HFFc6 (cell line): ENCODE measurements around the gene GRIK5. TPM values are rescaled to one million over a fixed set of nuclear protein-coding genes. Genes with fewer than 3 reads are reported as not detected.
A peak's percentile ranks its signal among the peaks of the same experiment; 100 is the strongest.

Source experiments
- DNase-seq: peaks from one replicate; pipeline ENCODE4 v3.0.0-alpha.2; 2018
- H3K27ac Mint-ChIP-seq: 2 replicates; pipeline ENCODE4 v1.8.0; 2020; ENCODE audit warnings: mild to moderate bottlenecking, mixed read lengths
- H3K27me3 Mint-ChIP-seq: 2 replicates; pipeline ENCODE4 v1.8.0; 2021; ENCODE audit warnings: mild to moderate bottlenecking, moderate library complexity, mixed read lengths; ENCODE audit not compliant: insufficient read depth
- H3K36me3 Mint-ChIP-seq: 2 replicates; pipeline ENCODE4 v1.8.0; 2021; ENCODE audit warnings: low read depth, mixed read lengths
- H3K4me1 Mint-ChIP-seq: 2 replicates; pipeline ENCODE4 v1.8.0; 2020; ENCODE audit warnings: low read depth, mixed read lengths
- H3K4me3 Mint-ChIP-seq: 2 replicates; pipeline ENCODE4 v1.8.0; 2020; ENCODE audit warnings: mild to moderate bottlenecking, moderate library complexity, mixed read lengths
- H3K9me3 Mint-ChIP-seq: 2 replicates; pipeline ENCODE4 v1.8.0; 2020; ENCODE audit warnings: mild to moderate bottlenecking, mixed read lengths
- long read RNA-seq: library from polyadenylated mRNA; unstranded; transcript quantifications from one replicate; pipeline ENCODE4 v2.0.0, GENCODE V29; 2019
- total RNA-seq, 6 experiments: library from RNA; stranded (reverse); fragmentation: NEBNext Ultra II Directional; extraction: Animal tissue kit (Norgen Biotek cat#: 25700); gene quantifications; 2 replicates in 1 of 6; 3 replicates in 5 of 6; pipeline ENCODE4 v1.2.3, GENCODE V29; 2021
- TF ChIP-seq, protein P1 (sequence below): fragments of 200-600 bp; sonication (generic); IDR thresholded peaks from 2 replicates; pipeline ENCODE4 v1.5.0; 2021; ENCODE audit warnings: antibody characterized with exemption, mild to moderate bottlenecking

Gene GRIK5
- total RNA-seq: under 1 TPM in 5 of 6 experiments, not detected in 1; 0.07 to 0.19 (median 0.13) TPM
- long read RNA-seq: 0 reads

DNA sequence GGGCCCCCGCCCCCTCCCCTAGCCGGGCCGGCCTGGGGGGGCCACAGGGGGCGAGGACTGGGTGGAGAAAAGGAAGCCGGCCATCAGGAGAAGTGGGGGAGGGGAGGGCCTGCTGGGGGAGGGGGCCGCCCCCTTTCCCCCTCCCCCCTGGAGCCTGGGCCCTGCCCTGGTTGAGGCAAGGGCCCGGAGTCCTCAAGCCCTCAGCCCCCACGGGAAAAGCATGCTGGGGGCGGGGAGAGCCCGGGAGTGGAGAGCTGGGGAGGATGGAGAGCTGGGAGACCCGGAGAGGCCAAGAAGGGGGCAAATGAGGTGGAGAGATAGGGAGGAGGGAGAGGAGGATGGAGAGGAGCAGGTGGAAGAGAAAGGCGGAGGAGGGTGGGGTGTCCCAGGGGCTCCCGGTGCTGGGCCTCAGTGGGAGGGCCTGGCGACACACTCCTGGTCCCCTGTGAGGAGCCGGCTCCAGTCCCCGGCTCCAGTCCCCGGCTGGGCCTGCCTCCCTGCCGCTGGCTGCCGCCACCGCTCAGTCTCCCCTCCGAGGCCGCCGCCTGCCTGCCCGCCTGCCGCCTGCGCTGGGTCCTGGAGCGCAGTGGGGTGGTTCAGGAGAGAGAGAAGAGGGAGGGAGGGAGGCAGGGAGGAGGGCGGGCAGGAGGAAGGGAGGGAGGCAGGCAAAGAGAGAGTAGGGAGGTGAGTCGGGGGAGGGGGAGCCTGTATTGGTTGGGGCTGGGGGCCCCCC is at the start of gene GRIK5:
Gene GRIK5 (minus strand): TSS at position 588 of the 733 bp plus-strand sequence. CDS start 4,436 bp downstream, outside the sequence.
- Mint-ChIP-seq H3K4me3 (no peak within 1 kb of the TSS), H3K27ac (no peak within 1 kb of the TSS)

GRCh38 chr19:42117076-42117475 is 47.1 kb upstream of the GRIK5 start:
- H3K9me3 Mint-ChIP-seq: no peaks in the 10 kb centered on the region
- TF ChIP-seq, protein P1, sequence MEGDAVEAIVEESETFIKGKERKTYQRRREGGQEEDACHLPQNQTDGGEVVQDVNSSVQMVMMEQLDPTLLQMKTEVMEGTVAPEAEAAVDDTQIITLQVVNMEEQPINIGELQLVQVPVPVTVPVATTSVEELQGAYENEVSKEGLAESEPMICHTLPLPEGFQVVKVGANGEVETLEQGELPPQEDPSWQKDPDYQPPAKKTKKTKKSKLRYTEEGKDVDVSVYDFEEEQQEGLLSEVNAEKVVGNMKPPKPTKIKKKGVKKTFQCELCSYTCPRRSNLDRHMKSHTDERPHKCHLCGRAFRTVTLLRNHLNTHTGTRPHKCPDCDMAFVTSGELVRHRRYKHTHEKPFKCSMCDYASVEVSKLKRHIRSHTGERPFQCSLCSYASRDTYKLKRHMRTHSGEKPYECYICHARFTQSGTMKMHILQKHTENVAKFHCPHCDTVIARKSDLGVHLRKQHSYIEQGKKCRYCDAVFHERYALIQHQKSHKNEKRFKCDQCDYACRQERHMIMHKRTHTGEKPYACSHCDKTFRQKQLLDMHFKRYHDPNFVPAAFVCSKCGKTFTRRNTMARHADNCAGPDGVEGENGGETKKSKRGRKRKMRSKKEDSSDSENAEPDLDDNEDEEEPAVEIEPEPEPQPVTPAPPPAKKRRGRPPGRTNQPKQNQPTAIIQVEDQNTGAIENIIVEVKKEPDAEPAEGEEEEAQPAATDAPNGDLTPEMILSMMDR: no peak
- no peak for DNase-seq
- H3K4me1 Mint-ChIP-seq: peaks cover 68% of the 10 kb centered on the region
- no peak overlapping the region for H3K4me3 Mint-ChIP-seq
- H3K36me3 Mint-ChIP-seq: peaks cover 23% of the 10 kb centered on the region
- no peak overlapping the region for H3K27ac Mint-ChIP-seq
- no peaks in the 10 kb centered on the region; the same call in 1 of the 2 replicates for H3K27me3 Mint-ChIP-seq

More for the DNA sequence above, at the start of gene GRIK5:
- Mint-ChIP-seq H3K9me3 (no peaks in the 10 kb centered on the region), H3K4me1 (no peaks in the 10 kb centered on the region), H3K27me3 (peaks cover 25% of the 10 kb centered on the region), H3K36me3 (no peaks in the 10 kb centered on the region)
- TF ChIP-seq, protein P1: no peak
- no peak for DNase-seq

DNA sequence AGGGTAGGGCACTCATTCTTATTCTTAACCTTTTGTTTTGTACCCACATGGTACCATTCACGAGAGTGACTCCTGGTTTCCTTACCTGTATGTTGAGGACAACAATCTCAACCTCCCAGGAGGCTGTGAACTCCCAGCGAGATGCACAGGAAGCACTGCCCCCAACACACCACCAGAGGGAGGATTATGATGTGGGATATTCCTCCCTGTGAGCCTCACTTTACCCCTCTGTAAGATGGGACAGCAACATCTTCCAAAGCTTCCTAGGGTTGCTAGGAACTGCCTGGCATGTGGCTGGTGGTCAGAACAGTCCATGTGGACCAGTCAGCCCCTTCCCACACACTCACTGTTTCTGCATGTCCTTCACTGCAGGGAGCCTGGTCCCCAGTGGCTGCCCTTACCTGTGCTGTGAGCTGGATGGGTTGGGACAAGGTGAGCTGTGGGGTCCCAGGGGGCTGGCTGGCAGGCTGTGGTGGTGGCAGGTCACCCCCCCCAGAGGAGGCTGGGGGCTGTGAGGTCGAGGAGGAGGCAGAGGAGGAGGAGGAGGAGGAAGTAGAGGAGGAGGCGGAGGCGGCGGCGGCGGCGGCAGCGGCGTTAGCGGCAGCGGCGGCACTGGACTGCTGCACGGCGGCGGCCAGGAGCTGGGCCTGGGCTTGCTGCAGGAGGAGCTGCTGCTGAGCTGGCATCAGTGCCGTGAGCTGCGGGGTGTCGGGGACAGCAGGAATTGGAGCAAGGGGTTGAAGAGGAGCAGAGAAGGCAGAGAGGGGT is 46.5 kb upstream of the GRIK5 start:
- Mint-ChIP-seq H3K9me3 (no peaks in the 10 kb centered on the region), H3K36me3 (peaks cover 23% of the 10 kb centered on the region), H3K27me3 (no peaks in the 10 kb centered on the region; the same call in 1 of the 2 replicates), H3K27ac (peak overlapping the region; percentile 26; the same call in 1 of the 2 replicates), H3K4me1 (peaks cover 68% of the 10 kb centered on the region), H3K4me3 (no peak overlapping the region)
- TF ChIP-seq, protein P1: peak; percentile 52
- no peak for DNase-seq

GRCh38 chr19:42115705-42116104 is 45.7 kb upstream of the GRIK5 start:
- Mint-ChIP-seq H3K4me1 (peaks cover 68% of the 10 kb centered on the region), H3K9me3 (no peaks in the 10 kb centered on the region), H3K27me3 (peaks cover 4% of the 10 kb centered on the region; the same call in 1 of the 2 replicates), H3K4me3 (no peak overlapping the region), H3K36me3 (peaks cover 28% of the 10 kb centered on the region), H3K27ac (peak overlapping the region; percentile 26; the same call in 1 of the 2 replicates)
- no peak for DNase-seq
- TF ChIP-seq, protein P1: no peak

DNA sequence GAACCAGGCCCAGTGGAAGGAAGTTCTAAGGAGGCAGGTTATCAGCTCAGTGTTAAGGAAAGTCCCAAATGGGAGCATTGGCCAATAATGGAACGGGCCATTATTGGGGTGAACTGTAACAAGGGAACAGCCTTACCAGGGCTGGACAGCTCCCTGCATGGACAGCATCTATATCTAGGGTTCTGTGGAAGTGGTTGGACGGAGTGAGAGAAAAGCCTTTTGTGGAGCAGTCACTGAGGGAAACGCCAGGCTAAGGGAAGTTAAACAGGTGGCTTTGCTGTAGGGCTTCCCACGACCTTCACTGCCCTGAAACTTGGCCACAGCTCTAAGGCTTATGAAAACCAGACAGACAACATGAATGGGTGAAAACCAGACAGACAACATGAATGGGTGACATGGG is 45.2 kb upstream of the GRIK5 start:
- Mint-ChIP-seq H3K36me3 (peaks cover 29% of the 10 kb centered on the region), H3K4me3 (peak overlapping the region; percentile 83; the same call in 1 of the 2 replicates), H3K4me1 (peaks cover 66% of the 10 kb centered on the region), H3K27me3 (peaks cover 4% of the 10 kb centered on the region; the same call in 1 of the 2 replicates), H3K27ac (peak overlapping the region; percentile 96), H3K9me3 (no peaks in the 10 kb centered on the region)
- TF ChIP-seq, protein P1: no peak
- DNase-seq: peak; percentile 34
